ENCODE results near the gene ABHD11.

ABHD11 gene

GRCh38 chr7:73706126-73707044 lies 32.2 kb downstream of the ABHD11 start:
- Histone ChIP-seq H3K4me2 (ENCODE audit: low read length) (no peak overlapping the region), H3K4me3 (ENCODE audit: low read depth, low read length, poor library complexity, severe bottlenecking) (no peak overlapping the region), H3K4me1 (ENCODE audit: insufficient read depth, low read length, severe bottlenecking) (peaks cover 3% of the 10 kb centered on the region), H2AFZ (ENCODE audit: low read length) (no peak overlapping the region), H3F3A (ENCODE audit: insufficient read depth, low read length) (no peaks in the 10 kb centered on the region), H3K27me3 (ENCODE audit: insufficient read depth, low read length) (peaks cover 10% of the 10 kb centered on the region; the same call in 1 of the 2 replicates), H3K27ac (ENCODE audit: low read depth, low read length, poor library complexity, severe bottlenecking) (no peak overlapping the region), H3K9me2 (ENCODE audit: low read depth, low read length) (no peaks in the 10 kb centered on the region), H3K36me3 (ENCODE audit: insufficient read depth, low read length) (no peaks in the 10 kb centered on the region), H3K9me3 (ENCODE audit: low read length) (no peaks in the 10 kb centered on the region), H3K9ac (ENCODE audit: low read length) (no peak overlapping the region), H3K79me2 (ENCODE audit: insufficient read depth, low read length) (no peaks in the 10 kb centered on the region), H4K20me1 (ENCODE audit: insufficient read depth, low read length) (no peaks in the 10 kb centered on the region)
- TF ChIP-seq CTCF (IDR thresholded peaks at IDR 0.05; ENCODE audit: low read length) (no peak), EZH2 (IDR thresholded peaks at IDR 0.05; ENCODE audit: borderline replicate concordance, low read length) (no peak)

DNA sequence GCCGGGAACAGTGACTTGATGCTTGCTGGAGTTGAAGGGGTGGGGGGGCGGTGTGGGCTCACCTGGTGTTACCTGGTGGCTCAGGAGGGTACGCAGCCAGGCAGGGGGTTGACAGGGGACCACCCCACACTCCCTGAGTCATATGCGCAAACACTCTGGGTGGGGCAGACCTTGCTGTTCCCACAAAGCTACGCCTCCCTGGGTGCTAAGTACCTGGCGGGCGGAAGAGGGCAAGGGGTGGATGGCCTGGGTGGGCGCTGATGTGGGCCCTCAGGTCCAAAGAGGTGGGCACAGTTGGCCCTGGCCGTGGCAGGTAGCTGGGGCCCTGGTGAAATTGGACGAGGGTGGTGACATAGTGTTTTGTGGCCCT lies 33.1 kb downstream of the ABHD11 start:
- Histone ChIP-seq H3K27me3 (ENCODE audit: insufficient read depth, low read length) (peaks cover 10% of the 10 kb centered on the region; the same call in 1 of the 2 replicates), H3K36me3 (ENCODE audit: insufficient read depth, low read length) (no peaks in the 10 kb centered on the region), H4K20me1 (ENCODE audit: insufficient read depth, low read length) (no peaks in the 10 kb centered on the region), H3K9me3 (ENCODE audit: low read length) (no peaks in the 10 kb centered on the region), H3K4me2 (ENCODE audit: low read length) (no peak overlapping the region), H3K9ac (ENCODE audit: low read length) (no peak overlapping the region), H3K9me2 (ENCODE audit: low read depth, low read length) (no peaks in the 10 kb centered on the region), H3K27ac (ENCODE audit: low read depth, low read length, poor library complexity, severe bottlenecking) (no peak overlapping the region), H3K4me3 (ENCODE audit: low read depth, low read length, poor library complexity, severe bottlenecking) (no peak overlapping the region), H3F3A (ENCODE audit: insufficient read depth, low read length) (no peaks in the 10 kb centered on the region), H2AFZ (ENCODE audit: low read length) (no peak overlapping the region), H3K79me2 (ENCODE audit: insufficient read depth, low read length) (no peaks in the 10 kb centered on the region), H3K4me1 (ENCODE audit: insufficient read depth, low read length, severe bottlenecking) (peaks cover 3% of the 10 kb centered on the region)
- TF ChIP-seq CTCF (IDR thresholded peaks at IDR 0.05; ENCODE audit: low read length), result no peak
- no peak for TF ChIP-seq EZH2 (IDR thresholded peaks at IDR 0.05; ENCODE audit: borderline replicate concordance, low read length)

- Histone ChIP-seq H3K9me3 (ENCODE audit: low read length) (no peaks in the 10 kb centered on the region), H3K36me3 (ENCODE audit: insufficient read depth, low read length) (no peaks in the 10 kb centered on the region), H3F3A (ENCODE audit: insufficient read depth, low read length) (no peaks in the 10 kb centered on the region), H3K27me3 (ENCODE audit: insufficient read depth, low read length) (peaks cover 10% of the 10 kb centered on the region; the same call in 1 of the 2 replicates), H3K79me2 (ENCODE audit: insufficient read depth, low read length) (no peaks in the 10 kb centered on the region), H3K9me2 (ENCODE audit: low read depth, low read length) (no peaks in the 10 kb centered on the region), H3K4me3 (ENCODE audit: low read depth, low read length, poor library complexity, severe bottlenecking) (no peak overlapping the region), H3K4me1 (ENCODE audit: insufficient read depth, low read length, severe bottlenecking) (peaks cover 3% of the 10 kb centered on the region), H3K27ac (ENCODE audit: low read depth, low read length, poor library complexity, severe bottlenecking) (no peak overlapping the region), H4K20me1 (ENCODE audit: insufficient read depth, low read length) (no peaks in the 10 kb centered on the region), H3K4me2 (ENCODE audit: low read length) (no peak overlapping the region), H3K9ac (ENCODE audit: low read length) (no peak overlapping the region), H2AFZ (ENCODE audit: low read length) (no peak overlapping the region)
- no peak for TF ChIP-seq EZH2 (IDR thresholded peaks at IDR 0.05; ENCODE audit: borderline replicate concordance, low read length)
- TF ChIP-seq CTCF (IDR thresholded peaks at IDR 0.05; ENCODE audit: low read length), result no peak
Measured at GRCh38 chr7:73704640-73705550, 33.7 kb downstream of the ABHD11 start.

Measured in OCI-LY1 (cell line).